GM18502 (cell line): Measurements from ENCODE around the gene MTSS2.
"Not testable (repeated sequence)": the region's sequence is repeated elsewhere in the genome, so short reads cannot be mapped to it uniquely, and the experiment has no call there.

Experiments used
- ATAC-seq: cut with Tn5 transposase; IDR thresholded peaks from one replicate; pipeline ENCODE4 v1.9.1; 2021; ENCODE audit warnings: mild to moderate bottlenecking; ENCODE audit not compliant: unreplicated experiment, poor library complexity

The MTSS2 gene

DNA sequence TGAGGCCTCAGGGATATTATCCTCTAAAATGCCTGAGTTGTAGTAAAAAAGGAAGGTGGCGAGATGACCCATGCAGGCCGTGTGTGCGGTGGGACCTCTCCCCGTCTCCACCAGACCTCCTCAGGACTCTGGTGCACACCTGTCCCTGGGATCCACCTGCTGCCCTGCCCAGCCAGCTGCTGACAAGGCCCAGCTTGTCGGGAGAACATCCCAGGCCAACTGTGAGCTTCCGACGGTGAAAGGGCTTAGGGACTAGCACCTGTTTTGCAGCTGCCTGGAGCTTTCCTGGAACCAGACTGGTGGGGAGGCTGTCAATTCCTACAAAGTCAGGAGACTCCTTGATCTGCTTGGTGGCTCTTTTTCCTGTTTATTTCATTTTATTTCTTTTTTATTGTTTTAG lies 27.9 kb downstream of the MTSS2 start:
- ATAC-seq = no peak

DNA sequence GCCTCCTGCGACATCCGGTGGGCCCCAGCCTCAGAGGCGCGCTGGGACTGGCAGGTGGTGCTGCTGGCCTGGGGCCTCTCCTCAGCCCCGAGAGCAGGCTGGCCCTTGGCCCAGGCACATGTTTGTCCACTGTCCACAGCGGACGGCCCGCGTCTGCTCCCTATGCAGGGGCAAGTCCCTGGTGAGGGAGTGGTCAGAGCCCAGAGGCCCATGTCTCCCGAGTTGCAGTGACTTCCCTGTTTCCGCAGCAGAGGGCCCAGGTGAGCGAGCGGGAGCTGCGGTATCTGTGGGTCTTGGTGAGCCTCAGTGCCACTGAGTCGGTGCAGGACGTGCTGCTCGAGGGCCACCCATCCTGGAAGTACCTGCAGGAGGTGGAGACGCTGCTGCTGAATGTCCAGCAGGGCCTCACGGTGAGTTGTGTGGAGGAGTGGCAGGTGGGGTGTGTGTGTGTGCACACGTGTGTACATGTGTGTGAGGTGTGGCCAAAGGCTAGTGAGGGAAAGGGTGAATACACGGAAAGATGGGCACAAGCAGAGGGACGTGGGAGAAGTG lies 29.1 kb downstream of the MTSS2 start:
- no peak for ATAC-seq

DNA sequence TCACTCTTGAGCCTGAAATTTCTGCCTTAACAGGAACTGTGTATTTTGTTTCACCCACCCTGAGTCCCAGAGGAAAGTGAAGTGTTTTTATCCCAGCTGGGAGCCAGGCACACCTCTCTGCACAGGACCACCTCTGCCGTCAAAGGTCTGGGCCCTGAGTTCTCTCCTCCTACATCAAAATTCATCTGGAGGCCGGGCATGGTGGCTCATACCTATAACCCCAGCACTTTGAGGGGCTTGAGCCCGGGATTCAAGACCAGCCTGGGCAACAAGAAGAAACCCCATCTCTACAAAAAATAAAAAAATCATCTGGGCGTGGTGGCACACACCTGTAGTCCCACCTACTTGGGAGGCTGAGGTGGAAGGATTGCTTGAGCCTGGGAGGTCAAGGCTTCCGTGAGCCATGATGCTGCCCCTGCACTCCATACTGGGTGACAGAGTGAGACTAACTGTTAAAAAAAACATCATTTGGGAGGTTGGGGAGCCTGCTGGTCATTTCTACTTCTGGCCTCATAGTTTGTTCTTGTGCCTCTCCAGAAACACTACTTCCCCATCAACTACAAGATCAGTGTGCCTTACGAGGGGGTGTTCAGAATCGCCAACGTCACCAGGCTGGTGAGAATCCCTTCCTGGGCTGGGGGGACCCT lies 29.7 kb downstream of the MTSS2 start:
- ATAC-seq = no peak

DNA sequence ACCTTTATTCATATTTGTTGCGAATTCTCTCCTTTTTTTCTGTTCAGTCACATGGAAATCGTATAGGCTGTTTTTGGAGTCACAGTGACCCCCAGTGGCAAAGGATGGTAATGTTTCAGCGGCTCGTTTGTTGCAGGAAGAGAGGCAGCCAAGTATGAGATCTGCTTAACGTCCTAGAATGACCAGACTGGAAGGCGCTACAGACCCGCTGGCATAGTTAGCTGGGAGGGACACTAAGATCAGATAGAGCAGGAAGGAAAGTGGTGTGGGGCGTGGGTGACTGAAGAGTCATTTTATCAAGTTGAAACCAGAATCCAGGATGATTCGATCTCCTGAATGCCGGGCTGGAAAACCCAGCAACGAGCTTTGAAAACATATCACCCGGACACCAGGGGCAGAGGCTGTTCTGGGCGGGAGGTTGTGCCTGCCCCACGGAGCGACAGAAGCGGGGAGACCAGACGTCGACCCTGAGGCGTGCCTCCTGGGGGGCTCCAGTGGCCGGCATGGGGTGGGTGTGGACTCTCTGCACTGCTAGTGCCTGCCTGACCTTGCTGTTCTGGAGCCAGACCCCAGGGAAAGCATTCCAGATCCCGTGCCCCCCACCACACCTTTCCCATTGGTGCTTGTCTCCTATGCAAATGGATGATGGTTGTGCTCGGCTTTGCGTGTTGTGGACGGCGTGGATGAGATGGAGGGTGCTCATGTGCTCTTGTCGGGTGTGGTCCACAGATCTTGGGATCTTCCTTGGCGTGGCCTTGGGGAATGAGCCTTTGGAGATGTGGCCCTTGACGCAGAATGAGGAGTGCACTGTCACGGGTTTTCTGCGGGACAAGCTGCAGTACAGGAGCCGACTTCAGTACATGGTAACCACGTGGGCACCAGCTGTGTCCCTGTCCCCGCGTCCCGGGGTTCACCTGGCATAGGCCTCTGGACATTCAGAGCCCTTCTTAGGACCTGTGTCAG lies 31.8 kb downstream of the MTSS2 start:
- no peak for ATAC-seq

DNA sequence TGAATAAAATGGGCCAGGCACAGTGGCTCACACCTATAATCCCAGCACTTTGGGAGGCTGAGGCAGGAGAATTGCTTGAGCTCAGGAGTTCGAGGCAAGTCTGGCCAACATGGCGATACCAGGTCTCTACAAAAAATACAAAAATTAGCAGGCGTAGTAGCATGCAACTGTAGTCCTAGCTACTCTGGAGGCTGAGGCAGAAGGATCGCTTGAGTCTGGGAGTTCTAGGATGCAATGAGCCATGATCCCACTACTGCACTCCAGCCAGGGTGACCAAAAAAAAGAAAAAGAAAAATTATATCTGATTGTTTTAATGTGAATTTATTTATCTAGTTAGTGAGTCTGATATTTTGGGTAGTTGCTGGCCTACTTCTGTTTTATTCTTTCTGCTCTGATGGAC lies 32.4 kb downstream of the MTSS2 start:
- no peak for ATAC-seq

DNA sequence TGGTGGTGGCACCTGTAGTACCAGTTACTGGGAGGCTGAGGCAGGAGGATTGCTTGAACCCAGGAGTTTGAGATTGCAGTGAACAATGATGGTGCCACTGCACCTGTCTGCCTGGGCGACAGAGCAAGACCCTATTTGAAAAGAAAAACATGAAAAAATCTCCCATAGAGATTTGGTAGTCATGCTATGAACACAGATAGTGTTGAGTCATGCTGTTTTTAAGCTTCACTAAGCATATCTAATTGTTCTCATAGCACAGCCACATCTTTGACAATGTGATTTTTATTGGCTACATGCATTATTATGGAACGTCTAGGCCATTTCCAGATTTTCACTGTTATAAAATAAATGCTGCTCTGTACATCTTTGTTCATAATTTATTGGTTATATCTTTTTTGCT lies 33.5 kb downstream of the MTSS2 start:
- no peak for ATAC-seq

DNA sequence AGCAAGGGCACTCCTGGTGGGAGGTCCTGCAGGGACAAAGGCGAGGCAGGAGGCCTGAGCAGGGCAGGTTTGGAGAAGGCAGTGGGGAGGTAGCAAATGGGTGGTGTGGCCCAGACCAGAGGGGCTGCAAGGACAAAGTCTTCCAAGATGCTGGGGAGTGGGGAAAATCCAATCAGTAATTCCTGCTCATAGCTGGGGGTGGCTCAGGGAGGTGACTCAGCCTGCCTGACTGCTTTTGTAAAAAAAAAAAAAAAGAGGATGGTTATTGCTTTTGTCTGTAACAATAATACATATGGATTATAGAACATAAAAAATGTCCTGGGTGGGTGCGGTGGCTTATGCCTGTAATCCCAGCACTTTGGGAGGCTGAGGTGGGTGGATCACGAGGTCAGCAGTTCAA lies 34.3 kb downstream of the MTSS2 start:
- no peak for ATAC-seq

DNA sequence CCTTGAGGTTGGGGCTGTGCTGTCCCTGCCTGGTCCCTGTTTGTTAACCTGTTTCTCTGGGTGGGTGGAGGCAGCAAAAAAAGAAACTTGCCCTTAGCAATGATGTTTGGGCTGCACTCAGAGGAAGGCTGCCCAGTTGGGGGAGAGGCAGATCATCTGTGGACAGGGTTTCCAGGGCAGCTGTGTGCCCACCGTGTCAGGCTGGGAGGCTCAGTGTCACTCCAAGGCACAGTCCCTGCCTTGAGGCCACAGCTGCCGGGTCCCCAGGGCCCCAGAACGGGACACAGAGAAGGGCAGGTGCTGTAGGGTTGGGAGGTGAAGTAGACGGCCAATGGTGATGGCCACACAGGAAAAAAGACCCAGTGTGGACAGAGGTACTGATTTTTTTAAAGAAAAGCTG lies 35.6 kb downstream of the MTSS2 start:
- no peak for ATAC-seq

DNA sequence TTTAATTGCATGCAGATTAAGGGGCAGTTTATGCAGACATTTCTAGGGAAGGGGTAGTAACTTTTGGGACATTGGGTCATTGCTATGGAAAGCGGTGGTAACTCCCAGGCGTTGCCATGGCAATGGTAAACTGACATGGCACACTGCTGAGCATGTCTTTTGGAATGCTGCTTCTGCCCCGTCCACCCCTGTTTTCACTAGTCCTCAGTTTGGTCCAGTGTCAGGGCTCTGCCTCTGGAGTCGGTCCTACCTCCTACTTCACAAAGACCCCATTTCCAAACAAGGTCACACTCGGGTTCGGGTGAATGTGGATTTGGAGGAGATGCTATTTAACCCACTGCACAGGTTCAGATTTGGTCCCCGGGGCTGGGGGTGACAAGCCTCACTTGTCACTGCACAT lies 36.6 kb downstream of the MTSS2 start:
- no peak for ATAC-seq

DNA sequence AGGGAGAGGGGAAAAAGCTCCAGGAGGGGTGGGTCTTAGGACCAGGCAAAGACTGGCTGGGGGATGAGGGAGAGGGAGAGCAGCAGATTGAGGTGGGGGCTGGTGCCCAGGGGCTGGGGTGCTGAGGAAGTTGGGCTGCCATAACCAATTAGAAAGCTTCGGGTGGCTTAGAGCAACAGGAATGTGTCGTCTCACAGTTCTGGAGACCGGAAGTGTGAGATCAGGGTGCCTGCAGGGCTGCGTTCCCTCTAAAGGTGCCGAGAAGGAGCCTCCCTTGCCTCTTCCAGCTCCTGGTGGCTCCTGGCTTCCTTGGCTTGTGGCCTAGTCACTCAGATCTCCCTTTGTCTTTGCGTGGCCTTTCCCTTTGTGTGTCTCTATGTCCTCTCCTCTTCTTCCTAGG lies 37.2 kb downstream of the MTSS2 start:
- no peak for ATAC-seq

DNA sequence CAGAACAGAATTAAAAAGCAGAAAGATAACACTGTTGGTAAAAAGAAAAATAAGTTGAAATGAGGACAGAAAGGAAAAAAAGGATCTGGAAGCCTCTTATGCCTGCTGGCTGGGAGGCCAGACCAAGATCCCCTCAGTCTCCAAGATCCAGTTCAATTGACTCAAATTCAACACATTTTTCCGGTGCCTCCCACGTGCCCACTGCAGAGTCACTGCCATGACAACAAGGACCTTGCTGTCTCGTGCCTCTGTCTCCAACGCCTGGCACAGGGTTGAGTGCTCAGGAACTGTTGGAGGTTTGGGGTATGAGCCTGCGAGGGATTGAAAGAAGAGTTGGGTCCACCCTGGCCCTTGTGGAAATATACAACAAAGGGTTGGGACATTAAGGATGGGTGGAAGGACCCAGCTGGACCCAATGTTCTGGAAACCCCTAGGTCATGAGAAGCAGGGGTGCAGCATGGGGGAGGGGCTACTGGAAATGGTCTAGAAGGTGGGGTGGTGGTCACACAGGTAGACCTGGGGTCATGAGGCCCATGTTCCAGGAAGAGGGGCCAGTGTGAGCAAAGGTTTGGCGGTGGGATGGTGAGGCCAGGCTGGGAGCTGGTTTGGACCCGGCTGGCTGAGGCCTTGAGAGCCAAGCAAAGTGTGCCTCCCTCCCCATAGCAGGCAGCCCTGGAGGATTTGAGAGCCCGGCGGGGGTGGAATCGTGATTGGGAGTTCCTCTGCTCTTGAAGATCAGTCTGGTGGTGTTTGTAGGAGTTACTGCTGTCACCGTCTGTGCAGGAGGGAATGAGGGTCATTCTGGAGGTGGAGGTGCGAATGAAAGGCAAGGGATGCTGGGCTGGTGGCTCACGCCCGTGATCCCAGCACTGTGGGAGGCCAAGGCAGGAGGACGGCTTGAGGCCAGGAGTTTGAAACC lies 38.2 kb downstream of the MTSS2 start:
- ATAC-seq = no peak

DNA sequence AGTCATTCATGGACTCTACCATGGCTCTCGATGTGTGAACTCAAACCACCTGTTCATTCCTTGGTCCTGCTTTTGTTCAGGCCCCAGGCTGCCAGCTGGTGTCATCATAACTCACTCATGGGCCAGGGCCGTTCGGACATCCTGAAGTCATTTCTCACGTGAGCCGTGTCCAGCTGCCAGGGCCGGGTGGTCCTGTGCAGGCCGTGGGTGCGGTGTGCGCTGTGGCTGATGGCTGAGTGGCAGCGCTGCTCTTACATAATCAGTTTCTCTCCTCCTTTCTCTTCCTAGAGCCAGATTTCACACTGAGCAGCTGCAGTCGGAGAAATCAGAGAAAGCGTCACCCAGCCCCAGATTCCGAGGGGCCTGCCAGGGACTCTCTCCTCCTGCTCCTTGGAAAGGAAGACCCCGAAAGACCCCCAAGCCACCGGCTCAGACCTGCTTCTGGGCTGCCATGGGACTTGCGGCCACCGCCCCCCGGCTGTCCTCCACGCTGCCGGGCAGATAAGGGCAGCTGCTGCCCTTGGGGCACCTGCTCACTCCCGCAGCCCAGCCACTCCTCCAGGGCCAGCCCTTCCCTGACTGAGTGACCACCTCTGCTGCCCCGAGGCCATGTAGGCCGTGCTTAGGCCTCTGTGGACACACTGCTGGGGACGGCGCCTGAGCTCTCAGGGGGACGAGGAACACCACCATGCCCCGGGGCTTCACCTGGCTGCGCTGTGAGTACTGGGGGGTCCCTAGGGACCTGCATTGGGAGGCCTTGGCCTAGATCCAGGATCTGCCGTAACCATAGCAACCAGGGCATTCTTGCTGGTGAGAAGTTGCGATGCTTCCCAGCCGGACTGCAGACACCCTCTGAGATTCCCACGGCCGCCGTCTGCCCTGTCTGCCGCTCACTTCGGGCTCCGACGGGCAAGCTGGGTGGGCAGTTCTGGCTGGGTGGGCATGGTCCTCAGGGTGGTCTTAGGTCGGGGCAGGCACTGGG lies 39.3 kb downstream of the MTSS2 start, which contains the start of gene IL34:
TSS of gene IL34 (plus strand) at position 300 of the 982 bp plus-strand sequence. CDS start at position 689, 389 bp downstream.
- no peak for ATAC-seq

DNA sequence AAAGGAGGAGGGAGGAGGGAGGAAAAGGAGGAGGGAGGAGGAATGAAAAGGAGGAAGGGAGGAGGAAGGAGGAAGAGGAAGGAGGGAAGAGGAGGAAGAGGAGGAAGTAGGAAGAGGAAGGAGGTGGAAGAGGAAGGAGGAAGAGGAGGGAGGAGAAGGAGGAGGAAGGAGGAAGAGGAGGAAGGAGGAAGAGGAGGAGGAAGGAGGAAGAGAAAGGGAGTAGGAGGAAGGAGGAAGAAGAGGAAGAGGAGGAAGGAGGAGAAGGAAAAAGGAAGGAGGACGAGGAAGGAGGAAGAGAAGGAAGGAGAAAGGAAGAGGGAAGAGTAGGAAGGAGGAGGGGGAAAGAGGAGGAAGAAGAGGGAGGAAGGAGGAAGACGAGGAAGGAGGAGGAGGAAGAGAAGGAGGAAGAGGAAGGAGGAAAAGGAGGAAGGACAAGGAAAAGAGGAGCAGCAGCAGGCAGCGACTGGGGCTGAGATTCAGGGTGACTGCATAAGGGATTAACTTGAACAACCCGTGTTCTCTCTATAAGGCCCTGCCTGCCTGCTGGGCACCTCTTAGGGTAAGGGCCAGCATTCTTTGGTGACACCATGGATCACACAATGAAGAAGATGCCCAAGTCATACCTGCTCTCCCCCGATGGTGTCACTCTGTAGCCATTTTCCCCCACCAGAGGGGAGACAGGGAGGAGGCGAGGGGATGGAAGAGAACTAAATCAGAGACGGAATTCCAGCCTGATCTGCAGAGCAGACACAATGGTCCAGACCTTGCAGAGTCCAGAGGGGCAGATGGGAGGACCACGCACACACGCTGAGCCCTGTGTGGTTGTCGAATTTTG lies 40.9 kb downstream of the MTSS2 start:
- ATAC-seq = no peak

DNA sequence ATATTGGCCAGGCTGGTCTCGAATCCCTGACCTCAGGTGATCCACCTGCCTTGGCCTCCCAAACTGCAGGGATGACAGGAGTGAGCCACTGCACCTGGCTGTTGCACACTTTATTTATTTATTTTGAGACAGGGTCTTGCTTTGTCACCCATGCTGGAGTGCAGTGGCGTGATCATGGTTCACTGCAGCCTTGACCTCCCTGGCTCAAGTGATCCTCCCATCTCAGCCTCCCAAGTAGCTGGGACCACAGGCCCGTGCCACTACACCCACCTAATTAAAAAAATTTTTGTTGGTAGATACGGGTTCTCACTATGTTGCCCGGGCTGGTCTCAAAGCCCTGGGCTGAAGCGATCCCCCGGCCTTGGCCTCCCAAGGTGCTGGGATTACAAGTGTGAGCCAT lies 42.6 kb downstream of the MTSS2 start:
- not testable (repeated sequence) for ATAC-seq

DNA sequence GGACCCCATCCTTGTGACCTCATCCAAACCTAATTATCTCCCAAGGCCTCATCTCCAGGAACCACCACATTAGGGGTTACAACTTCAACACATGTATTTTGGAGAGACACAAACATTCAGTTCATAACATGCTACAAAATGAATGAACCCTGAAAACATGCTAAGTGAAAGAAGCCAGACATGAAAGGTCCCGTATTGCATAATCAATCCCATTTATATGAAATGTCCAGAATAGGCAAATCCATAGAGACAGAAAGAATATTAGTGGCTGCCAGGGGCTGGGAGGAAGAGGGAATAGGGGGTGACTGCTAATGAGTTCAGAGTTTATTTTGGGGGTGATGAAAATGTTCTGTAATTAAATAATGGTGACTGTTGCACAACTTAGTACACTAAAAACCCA lies 43.2 kb downstream of the MTSS2 start:
- ATAC-seq = no peak

DNA sequence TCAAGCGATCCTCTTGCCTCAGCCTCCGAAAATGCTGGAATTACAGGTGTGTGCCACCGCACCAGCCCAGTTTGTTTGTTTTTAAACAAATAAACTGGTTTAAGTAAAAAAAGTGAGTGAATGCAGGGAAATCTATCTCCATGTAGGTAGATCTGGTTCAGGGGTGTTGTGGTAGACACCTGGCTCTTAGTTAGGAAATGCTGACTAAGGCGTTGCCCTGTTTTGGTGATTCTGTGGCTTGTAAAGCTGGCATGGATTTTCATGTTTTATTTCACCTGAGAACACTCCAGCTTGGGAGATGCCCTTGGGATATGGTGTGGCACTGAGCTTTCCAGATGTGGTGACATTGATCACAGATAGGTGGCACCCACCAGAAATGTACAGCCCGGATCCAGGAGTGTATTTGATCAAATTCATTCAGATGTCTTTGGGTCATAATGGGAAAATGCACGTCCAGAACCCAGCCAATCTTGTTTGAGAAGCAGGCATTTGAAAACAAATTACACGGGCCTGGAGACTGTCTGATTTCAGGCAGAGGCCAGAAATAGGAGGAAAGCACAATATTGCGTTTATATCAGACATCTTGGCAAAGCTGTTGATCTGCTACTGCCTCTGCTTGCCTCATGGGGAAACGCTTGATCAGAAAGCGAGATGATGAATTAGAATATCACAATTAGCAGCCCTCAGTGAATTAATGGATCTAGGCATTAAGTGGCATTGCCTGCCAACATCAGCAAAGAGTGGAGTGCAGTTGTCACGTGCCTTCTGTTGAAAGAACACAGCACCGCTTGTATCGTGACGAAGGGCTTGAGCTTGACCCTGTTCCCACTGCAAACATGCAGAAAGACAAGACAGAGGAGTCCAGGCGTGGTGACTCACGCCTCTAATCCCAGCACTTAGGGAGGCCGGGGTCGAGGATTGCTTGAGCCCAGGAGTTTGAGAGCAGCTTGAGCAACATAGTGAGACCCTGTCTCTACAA lies 46.8 kb downstream of the MTSS2 start:
- no peak for ATAC-seq
